ENCODE results near the gene TMEM120B. TPM values are rescaled to one million over a fixed set of nuclear protein-coding genes. Genes with fewer than 3 reads are reported as not detected.

TMEM120B gene
- total RNA-seq, 4 donors from 2014 or later, result 3.5 to 7.2 (median 5.1) TPM

GRCh38 chr12:121823727-121824115 is 111.2 kb downstream of the TMEM120B start:
- intact Hi-C loops (cut with DNase I; ENCODE audit: low total_unique reads), result no loop called here
- no peak overlapping the region for H3K4me3 ChIP-seq (ENCODE audit: low read depth, poor library complexity, severe bottlenecking)
- 68 to 80% methylated on average over 6 to 12 of the region's 12 CpGs for WGBS, 2 donors
- DNase-seq (ENCODE audit: low spot score in 2 of 2), result no peak
- TF ChIP-seq CTCF (IDR thresholded peaks at IDR 0.05), result no peak
- no peak for TF ChIP-seq POLR2A (IDR thresholded peaks at IDR 0.05)

- DNase-seq (ENCODE audit: low spot score in 2 of 2), result no peak
- H3K4me3 ChIP-seq (ENCODE audit: low read depth, poor library complexity, severe bottlenecking), result no peak overlapping the region
- 91 to 92% methylated on average over 18 of the region's 18 CpGs for WGBS, 2 donors
- intact Hi-C loops (cut with DNase I; ENCODE audit: low total_unique reads), result no loop called here
- TF ChIP-seq CTCF (IDR thresholded peaks at IDR 0.05) (no peak), POLR2A (IDR thresholded peaks at IDR 0.05) (no peak)
Measured at GRCh38 chr12:121825041-121825523, 112.5 kb downstream of the TMEM120B start.

DNA sequence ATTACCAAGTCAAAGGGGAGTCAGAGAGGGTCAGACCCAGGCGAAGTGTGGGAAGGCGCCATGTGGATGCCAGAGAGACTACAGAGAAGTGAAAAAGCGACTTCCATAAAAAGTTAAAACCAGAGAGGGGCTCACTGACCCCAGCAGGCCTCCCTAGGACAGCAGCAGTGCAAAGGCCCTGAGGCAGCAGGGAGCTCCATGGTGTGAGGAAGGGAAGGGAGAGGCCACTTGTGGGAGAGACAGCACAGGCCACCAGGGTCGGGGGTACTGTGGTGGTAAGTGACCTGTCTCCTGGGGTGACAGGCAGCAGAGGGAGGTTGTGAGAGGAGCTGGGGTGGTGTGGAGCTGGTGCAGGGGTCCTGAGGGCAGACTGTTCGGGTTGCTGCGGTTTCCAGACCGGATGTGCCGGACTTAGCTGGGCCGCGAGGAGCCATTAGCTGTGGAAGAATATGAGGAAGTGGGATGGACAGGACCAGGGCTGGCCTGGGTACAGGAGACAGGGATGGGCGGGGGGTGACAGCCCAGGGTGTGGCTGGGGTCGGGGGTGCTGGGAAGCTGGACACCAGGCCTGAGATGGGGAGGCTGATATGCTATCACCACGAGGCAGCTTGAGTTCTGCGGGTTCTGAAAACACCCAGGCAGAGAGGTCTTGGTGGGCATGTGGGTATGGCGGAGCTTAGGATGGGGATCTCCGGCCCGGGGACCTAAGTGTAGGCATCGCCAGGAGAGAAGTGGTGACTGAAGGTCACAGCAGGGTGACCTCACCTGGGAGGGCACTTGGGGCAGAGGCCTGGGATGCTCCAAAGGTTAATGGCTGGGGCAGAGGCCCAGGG is 114.0 kb downstream of the TMEM120B start:
- no peak overlapping the region for H3K4me3 ChIP-seq (ENCODE audit: low read depth, poor library complexity, severe bottlenecking)
- TF ChIP-seq CTCF (IDR thresholded peaks at IDR 0.05) (no peak), POLR2A (IDR thresholded peaks at IDR 0.05) (no peak)
- intact Hi-C loops (cut with DNase I; ENCODE audit: low total_unique reads), result no loop called here
- WGBS, 2 donors, result 86 to 87% methylated on average over 18 of the region's 18 CpGs
- DNase-seq (ENCODE audit: low spot score in 2 of 2), result no peak

- intact Hi-C loops (cut with DNase I; ENCODE audit: low total_unique reads), result no loop called here
- WGBS, 2 donors, result 92 to 94% methylated on average over 43 to 48 of the region's 48 CpGs
- no peak for DNase-seq (ENCODE audit: low spot score in 2 of 2)
- no peak overlapping the region for H3K4me3 ChIP-seq (ENCODE audit: low read depth, poor library complexity, severe bottlenecking)
- TF ChIP-seq CTCF (IDR thresholded peaks at IDR 0.05), result no peak
- no peak for TF ChIP-seq POLR2A (IDR thresholded peaks at IDR 0.05)
Measured at GRCh38 chr12:121827351-121828099, 115.0 kb downstream of the TMEM120B start.

- TF ChIP-seq CTCF (IDR thresholded peaks at IDR 0.05) (no peak), POLR2A (IDR thresholded peaks at IDR 0.05) (no peak)
- intact Hi-C loops (cut with DNase I; ENCODE audit: low total_unique reads), result no loop called here
- no peak for DNase-seq (ENCODE audit: low spot score in 2 of 2)
- whole genome bisulfite sequencing, 2 donors, result 90 to 91% methylated on average over 8 of the region's 8 CpGs
- no peak overlapping the region for H3K4me3 ChIP-seq (ENCODE audit: low read depth, poor library complexity, severe bottlenecking)
Measured at GRCh38 chr12:121828306-121828705, 115.8 kb downstream of the TMEM120B start.

Measured in lower leg skin (tissue), 4 donors.